Neural cell (in vitro differentiated cells): Measurements from ENCODE around the gene OAF. TPM values are rescaled to one million over a fixed set of nuclear protein-coding genes. Genes with fewer than 3 reads are reported as not detected.

ENCODE experiments used
- H2AFZ ChIP-seq: fragments of 200-600, 300-800 bp; sonication (generic), shearing (Covaris generic); 2 replicates; pipeline ENCODE4 v1.6.0; 2014; ENCODE audit warnings: low read depth, mild to moderate bottlenecking, antibody characterized with exemption, low read length, moderate library complexity
- H3F3A ChIP-seq: fragments of 200-600 bp; shearing (Covaris generic); 2 replicates; pipeline ENCODE4 v1.6.1; 2016; ENCODE audit warnings: mild to moderate bottlenecking, moderate library complexity, mixed read lengths, antibody characterized with exemption, low read length; ENCODE audit not compliant: insufficient read depth, poor library complexity, severe bottlenecking
- H3K27ac ChIP-seq: fragments of 200-600, 300-800 bp; sonication (generic), shearing (Covaris generic); 2 replicates; pipeline ENCODE4 v1.5.1; 2014; ENCODE audit warnings: mild to moderate bottlenecking, low read length, moderate library complexity
- H3K27me3 ChIP-seq: fragments of 300-800, 200-600 bp; sonication (generic), shearing (Covaris generic); 2 replicates; pipeline ENCODE4 v1.6.0; 2014; ENCODE audit warnings: mild to moderate bottlenecking, low read depth, low read length, moderate library complexity; ENCODE audit not compliant: insufficient read depth
- H3K36me3 ChIP-seq: fragments of 300-800, 200-600 bp; sonication (generic), shearing (Covaris generic); 2 replicates; pipeline ENCODE4 v1.5.1; 2014; ENCODE audit warnings: mild to moderate bottlenecking, antibody characterized with exemption, low read length, moderate library complexity; ENCODE audit not compliant: insufficient read depth
- H3K4me2 ChIP-seq: fragments of 300-800, 200-600 bp; sonication (generic), shearing (Covaris generic); 2 replicates; pipeline ENCODE4 v1.6.0; 2014; ENCODE audit warnings: mild to moderate bottlenecking, low read length
- H3K4me3 ChIP-seq: fragments of 300-800, 200-600 bp; sonication (generic), shearing (Covaris generic); 2 replicates; pipeline ENCODE4 v1.5.1; 2014; ENCODE audit warnings: mild to moderate bottlenecking, low read length, moderate library complexity
- H3K79me2 ChIP-seq: fragments of 200-600 bp; shearing (Covaris generic); replicated peaks from 2 replicates; pipeline ENCODE4 v1.6.0; 2014; ENCODE audit warnings: mild to moderate bottlenecking, low read length, moderate library complexity; ENCODE audit not compliant: insufficient read depth
- H3K9ac ChIP-seq: fragments of 300-800, 200-600 bp; sonication (generic), shearing (Covaris generic); 2 replicates; pipeline ENCODE4 v1.6.1; 2016; ENCODE audit warnings: mild to moderate bottlenecking, low read length, mixed read lengths
- H3K9me2 ChIP-seq: fragments of 200-600 bp; shearing (Covaris generic); 2 replicates; pipeline ENCODE4 v1.6.1; 2016; ENCODE audit warnings: mild to moderate bottlenecking, low read length, mixed read lengths; ENCODE audit not compliant: insufficient read depth
- H3K9me3 ChIP-seq: fragments of 200-600, 300-800 bp; sonication (generic), shearing (Covaris generic); 2 replicates; pipeline ENCODE4 v1.6.1; 2016; ENCODE audit warnings: mild to moderate bottlenecking, mixed run types, low read length, moderate library complexity, mixed read lengths
- H4K20me1 ChIP-seq: fragments of 200-600 bp; shearing (Covaris generic); 2 replicates; pipeline ENCODE4 v1.6.1; 2016; ENCODE audit warnings: mild to moderate bottlenecking, mixed run types; ENCODE audit not compliant: insufficient read depth
- EP300 ChIP-seq: fragments of 450-650 bp; conservative IDR thresholded peaks from 2 replicates; pipeline ENCODE4 v1.6.1; 2014; ENCODE audit warnings: antibody characterized with exemption, mild to moderate bottlenecking, moderate library complexity; ENCODE audit not compliant: poor library complexity, severe bottlenecking
- EZH2 ChIP-seq: fragments of 200-600, 300-800 bp; shearing (Covaris generic), sonication (generic); IDR thresholded peaks from 2 replicates; pipeline ENCODE4 v1.6.1; 2014; ENCODE audit warnings: antibody characterized with exemption, low read length, borderline replicate concordance, mild to moderate bottlenecking; ENCODE audit not compliant: insufficient read depth, poor library complexity, severe bottlenecking
- MXI1 ChIP-seq: fragments of 450-650 bp; conservative IDR thresholded peaks from 2 replicates; pipeline ENCODE4 v1.6.1; 2014; ENCODE audit warnings: antibody characterized with exemption, mild to moderate bottlenecking; ENCODE audit not compliant: poor library complexity, severe bottlenecking
- POLR2AphosphoS5 ChIP-seq: IDR thresholded peaks from 2 replicates; pipeline ENCODE4 v1.6.1; 2012
- RAD21 ChIP-seq: fragments of 450-650 bp; conservative IDR thresholded peaks from 2 replicates; pipeline ENCODE4 v1.6.1; 2014; ENCODE audit warnings: antibody characterized with exemption, mild to moderate bottlenecking, moderate library complexity
- SMC3 ChIP-seq: fragments of 450-650 bp; conservative IDR thresholded peaks from 2 replicates; pipeline ENCODE4 v1.6.1; 2014; ENCODE audit warnings: antibody characterized with exemption, mild to moderate bottlenecking, moderate library complexity; ENCODE audit not compliant: poor library complexity
- TAF1 ChIP-seq: IDR thresholded peaks from 2 replicates; pipeline ENCODE4 v1.6.1; 2012; ENCODE audit warnings: low read depth
- polyA plus RNA-seq: library from polyadenylated mRNA; depleted of rRNA; stranded (reverse); fragments of >200 nt; gene quantifications from 2 replicates; pipeline ENCODE4 v1.2.3, GENCODE V29; 2014
- TF ChIP-seq, protein P1 (sequence below): IDR thresholded peaks from 2 replicates; pipeline ENCODE4 v1.6.1; 2012; ENCODE audit warnings: borderline replicate concordance
- TF ChIP-seq, protein P2 (sequence below): fragments of 450-650 bp; IDR thresholded peaks from 2 replicates; pipeline ENCODE4 v1.5.1; 2014; ENCODE audit warnings: antibody characterized with exemption, mild to moderate bottlenecking, moderate library complexity; ENCODE audit not compliant: poor library complexity, severe bottlenecking

OAF gene
- polyA plus RNA-seq, 1 donor from 2014 or later: 0.97 TPM

DNA sequence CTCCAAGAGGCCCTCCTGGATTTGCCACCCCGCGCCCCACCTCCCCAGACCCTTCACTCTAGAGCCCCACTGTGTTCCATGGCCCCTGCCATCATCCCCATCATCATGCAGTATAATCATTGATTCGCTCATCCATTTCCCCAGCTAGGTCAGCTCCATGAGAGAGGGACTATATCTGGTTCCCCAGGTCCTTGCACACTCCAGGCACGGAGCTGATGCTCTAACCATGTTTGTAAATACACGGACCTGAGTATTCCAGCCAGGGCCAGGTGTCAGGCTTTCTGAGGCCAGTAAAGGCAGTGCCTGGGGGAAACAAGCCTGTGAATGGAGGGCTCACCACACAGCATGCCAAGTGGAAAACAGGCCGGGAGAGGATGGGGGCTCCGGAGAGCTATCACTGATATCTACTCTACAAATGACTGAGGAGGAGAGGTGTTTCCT lies 27.1 kb upstream of the OAF start:
- no peak overlapping the region for H3K9ac ChIP-seq
- no peak overlapping the region for H3K27ac ChIP-seq
- no peaks in the 10 kb centered on the region for H3K79me2 ChIP-seq
- H3K9me3 ChIP-seq: no peaks in the 10 kb centered on the region
- no peaks in the 10 kb centered on the region for H4K20me1 ChIP-seq
- H2AFZ ChIP-seq: no peak overlapping the region
- no peaks in the 10 kb centered on the region for H3K27me3 ChIP-seq
- no peak overlapping the region for H3K4me2 ChIP-seq
- H3K36me3 ChIP-seq: no peaks in the 10 kb centered on the region
- no peak overlapping the region for H3K4me3 ChIP-seq
- H3F3A ChIP-seq: no peaks in the 10 kb centered on the region
- TF ChIP-seq EZH2: no peak
- no peak for TF ChIP-seq RAD21
- no peak for TF ChIP-seq EP300
- TF ChIP-seq TAF1: no peak
- TF ChIP-seq, protein P1, sequence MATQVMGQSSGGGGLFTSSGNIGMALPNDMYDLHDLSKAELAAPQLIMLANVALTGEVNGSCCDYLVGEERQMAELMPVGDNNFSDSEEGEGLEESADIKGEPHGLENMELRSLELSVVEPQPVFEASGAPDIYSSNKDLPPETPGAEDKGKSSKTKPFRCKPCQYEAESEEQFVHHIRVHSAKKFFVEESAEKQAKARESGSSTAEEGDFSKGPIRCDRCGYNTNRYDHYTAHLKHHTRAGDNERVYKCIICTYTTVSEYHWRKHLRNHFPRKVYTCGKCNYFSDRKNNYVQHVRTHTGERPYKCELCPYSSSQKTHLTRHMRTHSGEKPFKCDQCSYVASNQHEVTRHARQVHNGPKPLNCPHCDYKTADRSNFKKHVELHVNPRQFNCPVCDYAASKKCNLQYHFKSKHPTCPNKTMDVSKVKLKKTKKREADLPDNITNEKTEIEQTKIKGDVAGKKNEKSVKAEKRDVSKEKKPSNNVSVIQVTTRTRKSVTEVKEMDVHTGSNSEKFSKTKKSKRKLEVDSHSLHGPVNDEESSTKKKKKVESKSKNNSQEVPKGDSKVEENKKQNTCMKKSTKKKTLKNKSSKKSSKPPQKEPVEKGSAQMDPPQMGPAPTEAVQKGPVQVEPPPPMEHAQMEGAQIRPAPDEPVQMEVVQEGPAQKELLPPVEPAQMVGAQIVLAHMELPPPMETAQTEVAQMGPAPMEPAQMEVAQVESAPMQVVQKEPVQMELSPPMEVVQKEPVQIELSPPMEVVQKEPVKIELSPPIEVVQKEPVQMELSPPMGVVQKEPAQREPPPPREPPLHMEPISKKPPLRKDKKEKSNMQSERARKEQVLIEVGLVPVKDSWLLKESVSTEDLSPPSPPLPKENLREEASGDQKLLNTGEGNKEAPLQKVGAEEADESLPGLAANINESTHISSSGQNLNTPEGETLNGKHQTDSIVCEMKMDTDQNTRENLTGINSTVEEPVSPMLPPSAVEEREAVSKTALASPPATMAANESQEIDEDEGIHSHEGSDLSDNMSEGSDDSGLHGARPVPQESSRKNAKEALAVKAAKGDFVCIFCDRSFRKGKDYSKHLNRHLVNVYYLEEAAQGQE: no peak
- no peak for TF ChIP-seq MXI1
- TF ChIP-seq, protein P2, sequence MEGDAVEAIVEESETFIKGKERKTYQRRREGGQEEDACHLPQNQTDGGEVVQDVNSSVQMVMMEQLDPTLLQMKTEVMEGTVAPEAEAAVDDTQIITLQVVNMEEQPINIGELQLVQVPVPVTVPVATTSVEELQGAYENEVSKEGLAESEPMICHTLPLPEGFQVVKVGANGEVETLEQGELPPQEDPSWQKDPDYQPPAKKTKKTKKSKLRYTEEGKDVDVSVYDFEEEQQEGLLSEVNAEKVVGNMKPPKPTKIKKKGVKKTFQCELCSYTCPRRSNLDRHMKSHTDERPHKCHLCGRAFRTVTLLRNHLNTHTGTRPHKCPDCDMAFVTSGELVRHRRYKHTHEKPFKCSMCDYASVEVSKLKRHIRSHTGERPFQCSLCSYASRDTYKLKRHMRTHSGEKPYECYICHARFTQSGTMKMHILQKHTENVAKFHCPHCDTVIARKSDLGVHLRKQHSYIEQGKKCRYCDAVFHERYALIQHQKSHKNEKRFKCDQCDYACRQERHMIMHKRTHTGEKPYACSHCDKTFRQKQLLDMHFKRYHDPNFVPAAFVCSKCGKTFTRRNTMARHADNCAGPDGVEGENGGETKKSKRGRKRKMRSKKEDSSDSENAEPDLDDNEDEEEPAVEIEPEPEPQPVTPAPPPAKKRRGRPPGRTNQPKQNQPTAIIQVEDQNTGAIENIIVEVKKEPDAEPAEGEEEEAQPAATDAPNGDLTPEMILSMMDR: no peak
- no peak for TF ChIP-seq SMC3
- TF ChIP-seq POLR2AphosphoS5: no peak
- no peaks in the 10 kb centered on the region for H3K9me2 ChIP-seq

DNA sequence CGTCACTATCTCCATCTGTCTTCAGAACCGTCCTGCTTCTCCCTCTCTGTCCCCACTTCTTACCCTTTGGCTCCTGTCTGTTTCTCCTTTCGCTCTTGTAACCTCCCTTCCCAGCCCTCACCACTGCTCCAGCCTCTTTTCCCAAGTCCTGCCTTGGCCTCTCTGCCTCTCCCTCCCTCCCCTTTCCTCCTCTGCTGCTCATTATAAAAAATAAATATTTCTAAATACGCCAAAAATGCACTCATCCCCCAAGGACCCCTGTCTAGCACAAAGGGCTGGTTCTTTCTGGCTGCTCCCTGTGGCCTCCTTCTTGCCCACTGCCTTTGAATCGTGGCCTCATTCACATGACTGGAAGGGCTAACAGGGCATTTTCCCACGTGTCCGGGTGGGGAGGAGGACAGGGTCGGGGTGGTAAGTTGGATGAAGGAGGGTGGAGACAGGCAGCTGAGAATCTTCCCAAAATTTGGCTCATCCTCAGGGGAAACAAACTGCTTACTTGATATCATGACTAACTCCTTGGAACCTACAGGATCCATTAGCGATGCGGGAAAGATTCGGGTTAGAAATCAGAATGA lies 26.4 kb upstream of the OAF start:
- no peaks in the 10 kb centered on the region for H4K20me1 ChIP-seq
- no peaks in the 10 kb centered on the region for H3K9me2 ChIP-seq
- no peak overlapping the region for H2AFZ ChIP-seq
- no peaks in the 10 kb centered on the region for H3K36me3 ChIP-seq
- H3K4me3 ChIP-seq: no peak overlapping the region
- no peak overlapping the region for H3K27ac ChIP-seq
- no peaks in the 10 kb centered on the region for H3K27me3 ChIP-seq
- H3K9ac ChIP-seq: no peak overlapping the region
- TF ChIP-seq POLR2AphosphoS5 (no peak), EP300 (no peak), TAF1 (no peak), RAD21 (no peak), EZH2 (no peak), MXI1 (no peak), SMC3 (no peak)
- TF ChIP-seq, protein P1: no peak
- TF ChIP-seq, protein P2: no peak
- no peaks in the 10 kb centered on the region for H3K9me3 ChIP-seq
- H3K79me2 ChIP-seq: no peaks in the 10 kb centered on the region
- no peaks in the 10 kb centered on the region for H3F3A ChIP-seq
- H3K4me2 ChIP-seq: no peak overlapping the region
